ENCODE data around the gene PTK7. TPM values are rescaled to one million over a fixed set of nuclear protein-coding genes. Genes with fewer than 3 reads are reported as not detected.

PTK7 gene
- polyA plus RNA-seq, 4 donors: 234 to 249 (median 244) TPM

- DNase-seq (ENCODE audit: low read depth in 4 of 4, low spot score in 3 of 4): no peak
Observed at GRCh38 chr6:43196337-43196736, 120.2 kb downstream of the PTK7 start.

- no peak for DNase-seq (ENCODE audit: low read depth in 4 of 4, low spot score in 3 of 4)
Observed at GRCh38 chr6:43199912-43200311, 123.8 kb downstream of the PTK7 start.

DNA sequence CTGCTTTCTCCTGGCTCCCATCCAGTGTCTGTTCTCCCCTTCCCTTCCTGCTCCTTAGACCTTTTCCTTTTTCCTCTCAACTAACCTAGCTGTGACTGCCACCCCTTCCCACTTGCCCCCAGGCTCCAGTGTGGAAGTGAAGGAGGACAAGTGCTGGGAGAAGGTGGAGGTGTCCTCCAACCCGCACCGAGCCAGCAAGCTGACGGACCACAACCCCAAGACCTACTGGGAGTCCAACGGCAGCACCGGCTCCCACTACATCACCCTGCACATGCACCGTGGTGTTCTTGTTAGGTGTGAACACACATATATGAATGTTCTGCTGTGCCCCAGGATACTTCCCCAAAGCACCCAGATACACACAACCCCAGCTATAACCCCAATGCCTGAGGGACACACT, 124.4 kb downstream of the PTK7 start:
- DNase-seq (ENCODE audit: low read depth in 4 of 4, low spot score in 3 of 4): no peak

- no peak for DNase-seq (ENCODE audit: low read depth in 4 of 4, low spot score in 3 of 4)
Observed at GRCh38 chr6:43202451-43202850, 126.3 kb downstream of the PTK7 start.

DNA sequence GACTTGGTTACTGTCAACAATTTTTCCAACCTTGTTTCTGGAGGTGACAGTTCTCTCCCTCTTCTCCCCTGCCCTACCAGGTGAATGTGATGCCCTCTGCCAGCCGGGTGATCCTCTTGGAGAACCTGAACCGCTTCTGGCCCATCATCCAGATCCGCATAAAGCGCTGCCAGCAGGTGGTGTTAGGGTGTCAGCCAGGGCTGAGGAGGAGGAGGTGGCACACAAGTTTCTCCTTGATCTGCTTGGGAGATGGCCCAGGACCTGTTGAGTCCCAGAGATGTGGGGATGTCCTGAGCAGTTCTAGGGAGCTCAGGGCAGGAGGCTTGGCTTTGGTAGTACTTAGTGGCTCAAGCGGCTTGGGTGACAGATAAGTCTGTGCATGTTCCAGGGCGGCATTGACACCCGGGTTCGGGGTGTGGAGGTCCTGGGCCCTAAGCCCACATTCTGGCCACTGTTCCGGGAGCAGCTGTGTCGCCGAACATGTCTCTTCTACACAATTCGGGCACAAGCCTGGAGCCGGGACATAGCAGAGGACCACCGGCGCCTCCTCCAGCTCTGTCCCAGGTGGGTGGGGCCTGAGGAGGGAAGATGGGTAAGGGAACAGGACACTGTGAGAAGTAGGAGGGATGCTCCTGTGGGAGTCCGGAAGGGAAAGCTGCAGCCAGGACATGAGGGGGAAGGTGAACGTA, 127.1 kb downstream of the PTK7 start:
- no peak for DNase-seq (ENCODE audit: low read depth in 4 of 4, low spot score in 3 of 4)

GRCh38 chr6:43203718-43204095, 127.6 kb downstream of the PTK7 start:
- DNase-seq (ENCODE audit: low read depth in 4 of 4, low spot score in 3 of 4): no peak

DNA sequence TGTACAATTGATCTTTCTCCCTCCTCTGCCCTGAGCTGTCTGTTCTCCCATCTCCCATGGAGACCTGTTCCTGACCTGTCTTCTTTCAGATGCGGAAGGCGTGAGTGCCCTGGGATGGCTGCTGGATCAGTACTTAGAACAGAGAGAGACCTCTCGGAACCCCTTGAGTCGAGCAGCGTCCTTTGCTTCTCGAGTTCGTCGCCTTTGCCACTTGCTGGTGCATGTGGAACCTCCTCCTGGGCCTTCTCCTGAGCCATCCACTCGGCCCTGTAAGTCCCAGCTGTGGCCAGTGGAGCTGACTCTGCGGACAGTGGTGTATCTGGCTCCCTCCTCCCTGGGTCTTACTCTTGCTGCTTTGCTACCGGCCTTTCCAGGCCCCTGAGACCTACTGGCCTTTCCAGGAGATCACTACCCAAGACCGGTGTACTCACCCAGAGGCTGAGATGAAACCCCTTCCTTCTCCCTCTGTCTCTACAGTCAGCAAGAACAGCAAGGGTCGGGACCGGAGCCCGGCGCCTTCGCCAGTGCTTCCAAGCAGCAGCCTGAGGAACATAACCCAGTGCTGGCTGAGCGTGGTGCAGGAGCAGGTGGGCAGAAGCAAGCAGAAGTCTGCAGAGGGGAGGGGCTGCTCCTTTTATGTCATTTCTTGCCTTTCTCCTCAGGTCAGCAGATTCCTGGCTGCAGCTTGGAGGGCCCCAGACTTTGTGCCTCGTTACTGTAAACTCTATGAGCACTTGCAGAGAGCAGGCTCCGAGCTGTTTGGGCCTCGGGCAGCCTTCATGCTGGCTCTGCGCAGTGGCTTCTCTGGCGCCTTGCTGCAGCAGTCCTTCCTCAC, 128.4 kb downstream of the PTK7 start:
- DNase-seq (ENCODE audit: low read depth in 4 of 4, low spot score in 3 of 4): no peak

DNA sequence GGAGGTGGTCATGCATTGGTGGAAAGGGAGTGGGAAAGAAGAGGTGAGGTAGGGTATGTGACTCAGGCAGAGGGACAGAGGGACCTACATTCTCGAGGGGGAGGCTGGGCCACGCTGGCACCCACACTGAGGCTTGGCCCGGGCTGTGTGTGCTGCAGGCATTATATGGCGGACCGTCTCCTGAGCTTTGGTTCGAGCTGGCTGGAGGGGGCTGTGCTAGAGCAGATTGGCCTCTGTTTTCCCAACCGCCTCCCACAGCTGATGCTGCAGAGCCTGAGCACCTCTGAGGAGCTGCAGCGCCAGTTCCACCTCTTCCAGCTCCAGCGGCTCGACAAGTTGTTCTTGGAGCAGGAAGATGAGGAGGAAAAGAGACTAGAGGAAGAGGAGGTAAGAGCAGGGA, 129.7 kb downstream of the PTK7 start:
- DNase-seq (ENCODE audit: low read depth in 4 of 4, low spot score in 3 of 4): no peak

DNA sequence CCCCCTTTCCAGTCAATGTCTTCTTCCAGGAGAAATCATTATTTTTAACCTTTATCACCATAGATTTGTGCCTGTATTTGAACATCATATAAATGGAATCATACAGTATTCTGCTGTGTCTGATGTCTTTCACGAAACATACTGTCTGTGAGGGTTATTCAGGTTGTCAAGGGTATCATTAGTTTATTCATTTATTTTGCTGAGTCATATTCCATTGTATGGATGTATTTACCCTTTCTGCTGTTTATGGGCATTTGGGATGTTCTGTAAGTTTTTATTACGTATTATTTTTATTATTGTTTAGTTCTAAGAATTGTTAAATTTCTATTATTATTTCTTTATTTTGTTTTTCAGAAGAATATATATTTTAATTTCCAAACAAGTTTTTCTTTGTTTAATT, 131.2 kb downstream of the PTK7 start:
- DNase-seq (ENCODE audit: low read depth in 4 of 4, low spot score in 3 of 4): no peak

Other genes with a start within 250 kb of the PTK7 start
- 100 to 1,000 TPM; 104 to 119 (median 111) TPM for gene RPL7L1, start 196.7 kb upstream of the PTK7 start, polyA plus RNA-seq (ENCODE audit: insufficient read length in 4 of 4)
- under 1 TPM in 3 of 4 donors, not detected in 1; 0.15 to 0.36 (median 0.30) TPM for gene PTCRA, start 160.3 kb upstream of the PTK7 start, polyA plus RNA-seq (ENCODE audit: insufficient read length in 4 of 4)
- gene CNPY3, start 146.8 kb upstream of the PTK7 start, polyA plus RNA-seq (ENCODE audit: insufficient read length in 4 of 4): 10 to 100 TPM; 54.2 to 65.9 (median 61.5) TPM
- gene GNMT, start 115.6 kb upstream of the PTK7 start, polyA plus RNA-seq (ENCODE audit: insufficient read length in 4 of 4): 1 to 10 TPM in 2 of 4 donors, under 1 TPM in 2; 0.72 to 1.1 (median 0.95) TPM
- gene PEX6, start 97.1 kb upstream of the PTK7 start, polyA plus RNA-seq (ENCODE audit: insufficient read length in 4 of 4): 10 to 100 TPM; 20.5 to 24.5 (median 22.4) TPM
- gene PPP2R5D, start 91.7 kb upstream of the PTK7 start, polyA plus RNA-seq (ENCODE audit: insufficient read length in 4 of 4): 10 to 100 TPM; 63.3 to 70.8 (median 66.6) TPM
- gene MEA1, start 62.4 kb upstream of the PTK7 start, polyA plus RNA-seq (ENCODE audit: insufficient read length in 4 of 4): 10 to 100 TPM; 86.6 to 99.6 (median 89.4) TPM
- gene KLHDC3, start 62.1 kb upstream of the PTK7 start, polyA plus RNA-seq (ENCODE audit: insufficient read length in 4 of 4): 100 to 1,000 TPM in 2 of 4 donors, 10 to 100 TPM in 2; 98.2 to 109 (median 99.7) TPM
- 10 to 100 TPM; 56.2 to 59.8 (median 59.4) TPM for gene RRP36, start 54.7 kb upstream of the PTK7 start, polyA plus RNA-seq (ENCODE audit: insufficient read length in 4 of 4)
- 10 to 100 TPM; 49.4 to 56.9 (median 50.7) TPM for gene CUL7, start 22.5 kb upstream of the PTK7 start, polyA plus RNA-seq (ENCODE audit: insufficient read length in 4 of 4)
- 10 to 100 TPM; 60.4 to 71.6 (median 62.7) TPM for gene MRPL2, start 16.9 kb upstream of the PTK7 start, polyA plus RNA-seq (ENCODE audit: insufficient read length in 4 of 4)
- gene KLC4, start 16.7 kb upstream of the PTK7 start, polyA plus RNA-seq (ENCODE audit: insufficient read length in 4 of 4): 10 to 100 TPM; 46.2 to 60.0 (median 53.8) TPM
- gene SRF, start 95.0 kb downstream of the PTK7 start, polyA plus RNA-seq (ENCODE audit: insufficient read length in 4 of 4): 10 to 100 TPM; 31.3 to 33.1 (median 31.5) TPM
- gene CUL9, start 105.9 kb downstream of the PTK7 start, polyA plus RNA-seq (ENCODE audit: insufficient read length in 4 of 4): 10 to 100 TPM; 29.7 to 35.3 (median 32.5) TPM
- 100 to 1,000 TPM in 1 of 4 donors, 10 to 100 TPM in 3; 52.9 to 104 (median 59.9) TPM for gene DNPH1, start 153.2 kb downstream of the PTK7 start, polyA plus RNA-seq (ENCODE audit: insufficient read length in 4 of 4)
- under 1 TPM; 0.25 to 0.39 (median 0.28) TPM for gene TTBK1, start 167.2 kb downstream of the PTK7 start, polyA plus RNA-seq (ENCODE audit: insufficient read length in 4 of 4)
- 1 to 10 TPM in 1 of 4 donors, under 1 TPM in 3; 0.24 to 2.5 (median 0.86) TPM for gene SLC22A7, start 221.9 kb downstream of the PTK7 start, polyA plus RNA-seq (ENCODE audit: insufficient read length in 4 of 4)
- gene CRIP3, start 232.5 kb downstream of the PTK7 start, polyA plus RNA-seq (ENCODE audit: insufficient read length in 4 of 4): 1 to 10 TPM; 2.2 to 3.9 (median 3.7) TPM

Data from right renal pelvis (tissue), 4 donors.